A673 (cell line): Measurements from ENCODE around the gene C12orf54. TPM values are rescaled to one million over a fixed set of nuclear protein-coding genes. Genes with fewer than 3 reads are reported as not detected.
"Not testable (repeated sequence)": the region's sequence is repeated elsewhere in the genome, so short reads cannot be mapped to it uniquely, and the experiment has no call there.

Experiments
- Bru-seq: library from RNA; stranded (reverse); fragments of 400-500 nt; gene quantifications from one replicate; lab custom pipeline; 2021; lab: Mats Ljungman, UMichigan
- BruChase-seq, 2 experiments: library from RNA; stranded (reverse); fragments of 400-500 nt; gene quantifications; one replicate each; lab custom pipeline; 2021; lab: Mats Ljungman, UMichigan
- BruUV-seq: library from RNA; stranded (reverse); fragments of 400-500 nt; replicated peaks from 2 replicates; lab custom pipeline; 2021; lab: Mats Ljungman, UMichigan
- CTCF ChIA-PET: fragments of 300-600 bp; sonication (Branson Sonifier 250); formaldehyde crosslinking; loops from one replicate; lab custom pipeline; 2022; ENCODE audit warnings: antibody characterized with exemption; lab: Charles Lee
- POLR2A ChIA-PET: fragments of 300-600 bp; sonication (Branson Sonifier 250); formaldehyde crosslinking; loops from one replicate; lab custom pipeline; 2022; ENCODE audit warnings: antibody characterized with exemption; ENCODE audit not compliant: low non-redundant PET; lab: Charles Lee
- DNase-seq: peaks from one replicate; pipeline ENCODE4 v3.0.0-alpha.2; 2015; ENCODE audit warnings: low spot score
- H3K27ac ChIP-seq: fragments of 200-600 bp; sonication (generic); 2 replicates; pipeline ENCODE4 v1.5.1; 2016; ENCODE audit warnings: mixed run types, low read depth, mild to moderate bottlenecking, mixed read lengths, antibody characterized with exemption, low read length; ENCODE audit not compliant: poor library complexity, severe bottlenecking
- H3K27me3 ChIP-seq: fragments of 200-600 bp; sonication (generic); replicated peaks from 2 replicates; pipeline ENCODE4 v1.6.1; 2017; ENCODE audit warnings: mixed run types, low read depth, mild to moderate bottlenecking, mixed read lengths, antibody characterized with exemption, low read length; ENCODE audit not compliant: insufficient read depth, poor library complexity
- H3K36me3 ChIP-seq: fragments of 200-600 bp; sonication (generic); 2 replicates; pipeline ENCODE4 v1.6.1; 2016; ENCODE audit warnings: mixed run types, mild to moderate bottlenecking, mixed read lengths, antibody characterized with exemption, low read length; ENCODE audit not compliant: insufficient read depth, poor library complexity, severe bottlenecking
- H3K4me1 ChIP-seq: fragments of 200-600 bp; sonication (generic); 2 replicates; pipeline ENCODE4 v1.6.1; 2017; ENCODE audit warnings: mixed run types, mild to moderate bottlenecking, mixed read lengths, antibody characterized with exemption, low read length; ENCODE audit not compliant: insufficient read depth, poor library complexity, severe bottlenecking
- H3K4me3 ChIP-seq: fragments of 200-600 bp; sonication (generic); 2 replicates; pipeline ENCODE4 v1.5.1; 2016; ENCODE audit warnings: low read depth, mixed run types, mild to moderate bottlenecking, mixed read lengths, low read length; ENCODE audit not compliant: poor library complexity, severe bottlenecking
- H3K9me3 ChIP-seq: fragments of 200-600 bp; sonication (generic); 2 replicates; pipeline ENCODE4 v1.6.1; 2016; ENCODE audit warnings: mixed run types, low read depth, mild to moderate bottlenecking, mixed read lengths, antibody characterized with exemption, low read length; ENCODE audit not compliant: poor library complexity, severe bottlenecking
- EZH2 ChIP-seq: fragments of 200-600 bp; sonication (generic); IDR thresholded peaks from 2 replicates; pipeline ENCODE4 v1.6.1; 2017; ENCODE audit warnings: borderline replicate concordance, low read depth, mild to moderate bottlenecking, mixed read lengths, antibody characterized with exemption, low read length; ENCODE audit not compliant: poor library complexity, severe bottlenecking
- intact Hi-C: fragments of 100-400 bp; cut with micrococcal nuclease; formaldehyde crosslinking; loops from one replicate; pipeline ENCODE4 v1.10.0; 2022; ENCODE audit not compliant: unreplicated experiment
- long read RNA-seq: library from polyadenylated mRNA; stranded (forward); transcript quantifications from one replicate; pipeline ENCODE4 v2.0.0, GENCODE V29; 2022
- total RNA-seq: library from RNA; stranded (reverse); gene quantifications from 2 replicates; pipeline ENCODE4 v1.2.3, GENCODE V29; 2021
- TF ChIP-seq, protein P1 (sequence below): fragments of 300-800, 200-600 bp; sonication (generic); conservative IDR thresholded peaks from 2 replicates; pipeline ENCODE4 v1.5.1; 2017; ENCODE audit warnings: low read depth, mild to moderate bottlenecking, antibody characterized with exemption, low read length, moderate library complexity, mixed read lengths

The C12orf54 gene
- total RNA-seq (not detected in 2 replicates), Bru-seq, nascent RNA (not detected), BruChase-seq, experiment 1, labeled RNA remaining after a 2-hour chase (percentile 6 among the genes with signal in this experiment), BruChase-seq, experiment 2, labeled RNA remaining after a 6-hour chase (not detected)
- long read RNA-seq = 0 reads

DNA sequence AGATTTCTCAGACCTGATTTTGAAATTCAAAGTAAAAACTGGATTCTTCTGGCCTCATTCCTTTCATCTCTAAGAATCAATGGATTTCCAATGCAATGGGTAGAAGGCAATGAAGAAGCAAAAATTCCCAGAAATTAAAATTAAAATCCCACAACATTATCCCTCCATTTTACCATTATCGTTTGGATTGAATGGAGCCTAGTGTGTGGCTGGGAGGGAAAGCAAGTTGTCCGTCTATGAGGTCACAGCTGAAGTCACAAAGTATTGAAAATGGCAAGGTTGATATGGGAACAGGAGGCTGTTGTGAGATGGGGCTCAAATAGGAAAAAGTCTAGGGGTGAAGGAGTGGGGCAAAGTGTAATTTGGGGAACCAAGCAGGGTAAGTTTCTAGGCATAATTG lies at the start of gene C12orf54:
Gene C12orf54 (plus strand): TSS at position 301 of the 400 bp plus-strand sequence. CDS start 799 bp downstream, outside the sequence.
- CTCF ChIA-PET = no interaction called here
- TF ChIP-seq EZH2 = no peak
- TF ChIP-seq, protein P1, sequence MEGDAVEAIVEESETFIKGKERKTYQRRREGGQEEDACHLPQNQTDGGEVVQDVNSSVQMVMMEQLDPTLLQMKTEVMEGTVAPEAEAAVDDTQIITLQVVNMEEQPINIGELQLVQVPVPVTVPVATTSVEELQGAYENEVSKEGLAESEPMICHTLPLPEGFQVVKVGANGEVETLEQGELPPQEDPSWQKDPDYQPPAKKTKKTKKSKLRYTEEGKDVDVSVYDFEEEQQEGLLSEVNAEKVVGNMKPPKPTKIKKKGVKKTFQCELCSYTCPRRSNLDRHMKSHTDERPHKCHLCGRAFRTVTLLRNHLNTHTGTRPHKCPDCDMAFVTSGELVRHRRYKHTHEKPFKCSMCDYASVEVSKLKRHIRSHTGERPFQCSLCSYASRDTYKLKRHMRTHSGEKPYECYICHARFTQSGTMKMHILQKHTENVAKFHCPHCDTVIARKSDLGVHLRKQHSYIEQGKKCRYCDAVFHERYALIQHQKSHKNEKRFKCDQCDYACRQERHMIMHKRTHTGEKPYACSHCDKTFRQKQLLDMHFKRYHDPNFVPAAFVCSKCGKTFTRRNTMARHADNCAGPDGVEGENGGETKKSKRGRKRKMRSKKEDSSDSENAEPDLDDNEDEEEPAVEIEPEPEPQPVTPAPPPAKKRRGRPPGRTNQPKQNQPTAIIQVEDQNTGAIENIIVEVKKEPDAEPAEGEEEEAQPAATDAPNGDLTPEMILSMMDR = no peak
- Histone ChIP-seq H3K27me3 (peaks cover 8% of the 10 kb centered on the region), H3K36me3 (no peaks in the 10 kb centered on the region), H3K4me1 (no peaks in the 10 kb centered on the region), H3K27ac (no peak within 1 kb of the TSS), H3K9me3 (no peaks in the 10 kb centered on the region), H3K4me3 (no peak within 1 kb of the TSS)
- POLR2A ChIA-PET = no interaction called here
- BruUV-seq = no TSS peak
- DNase-seq = no peak
- intact Hi-C loops = no loop called here

DNA sequence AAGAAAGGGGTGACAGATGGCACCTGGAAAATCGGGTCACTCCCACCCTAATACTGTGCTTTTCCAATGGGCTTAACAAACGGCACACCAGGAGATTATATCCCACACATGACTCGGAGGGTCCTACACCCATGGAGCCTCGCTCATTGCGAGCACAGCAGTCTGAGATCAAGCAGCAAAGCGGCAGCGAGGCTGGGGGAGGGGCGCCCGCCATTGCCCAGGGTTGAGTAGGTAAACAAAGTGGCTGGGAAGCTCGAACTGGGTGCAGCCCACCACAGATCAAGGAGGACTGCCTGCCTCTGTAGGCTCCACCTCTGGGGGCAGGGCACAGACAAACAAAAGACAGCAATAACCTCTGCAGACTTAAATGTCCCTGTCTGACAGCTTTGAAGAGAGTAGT lies 48.3 kb upstream of the C12orf54 start:
- H3K4me3 ChIP-seq, H3K27ac ChIP-seq, DNase-seq, intact Hi-C loops, BruUV-seq, H3K9me3 ChIP-seq, H3K27me3 ChIP-seq, H3K4me1 ChIP-seq, H3K36me3 ChIP-seq, CTCF ChIA-PET: not testable (repeated sequence)
- POLR2A ChIA-PET = interaction anchor here (0.6 kb wide), 1 partner anchor 288 kb away, joined by 3 read pairs; no protein-coding TSS in a partner anchor

DNA sequence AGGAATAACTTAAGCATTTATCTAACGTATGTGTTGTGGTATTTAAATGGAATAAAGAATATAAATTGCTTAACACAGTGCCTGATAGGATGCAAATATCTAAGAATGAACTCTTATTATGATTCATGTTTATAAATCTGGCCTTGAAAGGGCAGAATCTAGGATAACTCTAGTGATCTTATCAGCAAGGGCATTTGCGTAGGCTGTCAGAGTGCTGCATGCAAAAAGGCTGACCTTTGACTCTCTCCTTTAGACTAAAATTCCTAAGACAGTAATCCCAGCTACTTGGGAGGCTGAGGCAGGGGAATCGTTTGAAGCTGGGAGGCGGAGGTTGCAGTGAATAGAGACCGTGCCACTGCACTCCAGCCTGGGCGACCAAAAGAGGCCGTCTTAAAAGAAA lies 41.2 kb upstream of the C12orf54 start:
- POLR2A ChIA-PET = no interaction called here
- TF ChIP-seq EZH2 = no peak
- TF ChIP-seq, protein P1 = no peak
- H3K36me3 ChIP-seq = no peaks in the 10 kb centered on the region
- DNase-seq = no peak
- H3K4me3 ChIP-seq = no peak overlapping the region
- no peaks in the 10 kb centered on the region for H3K27me3 ChIP-seq
- BruUV-seq = no TSS peak
- H3K27ac ChIP-seq = no peak overlapping the region
- no peaks in the 10 kb centered on the region for H3K9me3 ChIP-seq
- no peaks in the 10 kb centered on the region for H3K4me1 ChIP-seq
- CTCF ChIA-PET = no interaction called here
- intact Hi-C loops = no loop called here
